GM18526 (cell line): ENCODE results near the gene ABCC1.

Experiments used
- POLR2A ChIP-seq: IDR thresholded peaks from 3 replicates; pipeline ENCODE4 v1.6.1; 2011; ENCODE audit not compliant: insufficient read length; ENCODE audit errors: extremely low read depth

ABCC1 gene

DNA sequence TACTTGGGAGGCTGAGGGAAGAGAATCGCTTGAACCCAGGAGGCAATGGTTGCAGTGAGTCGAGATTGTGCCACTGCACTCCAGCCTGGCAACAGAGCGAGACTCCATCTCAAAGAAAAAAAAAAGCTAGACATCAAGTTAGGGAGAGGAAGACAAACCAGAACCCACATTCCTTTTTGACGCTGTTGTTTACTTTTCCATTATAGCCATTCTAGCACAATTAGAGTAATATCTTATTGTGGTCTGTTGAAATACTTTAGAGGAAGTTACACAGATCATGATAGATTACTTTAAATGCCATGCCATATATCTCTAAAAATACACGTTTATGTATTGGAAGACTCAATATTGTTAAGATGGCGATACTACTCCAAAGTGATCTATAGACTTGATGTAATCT lies 16.5 kb upstream of the ABCC1 start:
- TF ChIP-seq POLR2A = no peak

DNA sequence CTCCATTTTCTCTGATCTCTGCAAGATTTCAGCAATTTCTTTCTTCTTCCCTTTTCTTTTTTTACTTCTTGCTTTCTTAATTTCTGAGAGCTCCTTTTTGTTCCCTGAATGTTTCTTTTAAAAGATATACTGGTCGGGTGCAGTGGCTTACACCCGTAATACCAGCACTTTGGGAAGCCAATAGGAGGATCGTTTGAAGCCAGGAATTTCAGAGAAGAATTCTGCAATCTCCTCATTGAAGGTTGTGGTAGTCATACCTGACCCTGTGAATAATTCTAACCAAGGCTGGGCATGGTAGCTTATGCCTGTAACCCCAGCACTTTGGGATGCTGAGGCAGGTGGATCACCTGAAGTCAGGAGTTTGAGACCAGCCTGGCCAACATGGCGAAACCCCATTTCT lies 15.6 kb upstream of the ABCC1 start:
- TF ChIP-seq POLR2A = no peak

- TF ChIP-seq POLR2A = no peak
Measured at GRCh38 chr16:15934991-15935390, 14.4 kb upstream of the ABCC1 start.

GRCh38 chr16:15942931-15943690 lies 6.3 kb upstream of the ABCC1 start:
- no peak for TF ChIP-seq POLR2A

- TF ChIP-seq POLR2A = no peak
Measured at GRCh38 chr16:15946257-15947044, 3.0 kb upstream of the ABCC1 start.

GRCh38 chr16:15947983-15948509 lies 1.4 kb upstream of the ABCC1 start:
- TF ChIP-seq POLR2A = no peak

DNA sequence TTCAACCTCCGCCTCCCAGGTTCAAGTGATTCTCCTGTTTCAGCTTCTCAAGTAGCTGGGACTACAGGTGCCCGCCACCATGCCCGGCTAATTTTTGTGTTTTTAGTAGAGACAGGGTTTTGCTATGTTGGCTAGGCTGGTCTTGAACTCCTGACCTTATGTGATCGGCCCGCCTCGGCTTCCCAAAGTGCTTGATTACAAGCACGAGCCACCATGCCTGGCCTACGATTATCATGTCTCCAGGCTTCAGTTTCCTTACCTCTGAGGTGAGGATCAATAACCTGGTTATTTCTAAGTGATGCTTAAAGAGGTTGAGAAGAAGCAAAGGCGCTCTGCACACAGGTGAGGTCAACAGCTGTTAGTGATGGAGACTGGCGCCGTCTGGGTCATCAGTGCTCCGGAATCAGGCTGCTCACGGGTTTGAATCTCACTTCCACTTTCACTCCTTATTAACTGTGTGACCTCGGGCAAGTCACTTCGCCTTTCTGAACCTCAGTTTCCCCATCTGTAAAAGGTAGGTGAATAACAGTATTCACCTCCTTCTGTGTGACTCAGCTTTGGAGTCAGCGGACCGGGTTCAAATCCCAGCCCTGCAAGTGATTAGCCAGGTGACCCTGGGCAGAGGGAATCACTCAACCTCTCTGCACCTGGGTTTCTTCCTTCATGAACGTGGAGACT lies 745 bp upstream of the ABCC1 start:
- TF ChIP-seq POLR2A = no peak

DNA sequence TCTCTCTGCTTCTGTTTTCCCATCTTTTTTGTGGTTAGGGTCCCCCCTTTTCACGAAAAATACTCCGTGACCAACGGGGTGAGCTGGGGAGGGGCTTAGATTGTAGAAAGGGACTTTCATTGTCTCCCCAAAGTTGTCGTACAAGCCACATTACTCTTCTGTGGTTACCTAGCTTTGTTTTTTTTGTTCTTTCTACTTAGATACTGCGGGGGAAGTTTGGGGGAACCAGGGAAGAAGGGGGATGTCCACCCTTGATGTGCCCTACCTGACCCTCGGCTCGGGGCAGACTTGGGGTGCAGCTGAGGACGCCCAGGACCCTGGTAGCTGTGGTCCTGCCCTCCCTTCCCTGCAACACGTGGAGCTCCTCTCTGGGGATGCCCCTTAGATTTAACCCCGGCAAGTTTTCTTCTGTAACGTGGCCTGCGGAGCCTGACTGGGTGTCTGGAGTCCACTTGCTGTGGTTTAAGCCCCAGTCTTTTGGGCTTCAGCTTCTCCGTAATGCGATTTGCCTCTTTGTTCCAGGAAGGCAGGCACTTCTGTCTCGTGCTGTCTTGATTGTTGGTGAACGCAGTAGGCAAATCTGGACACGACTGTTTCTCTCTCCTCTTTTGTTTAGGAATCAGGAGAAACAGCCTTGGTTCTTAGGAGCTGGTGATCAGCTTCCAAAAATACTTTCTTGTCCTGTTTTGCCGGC lies 892 bp downstream of the ABCC1 start:
- TF ChIP-seq POLR2A = peak; percentile 11

GRCh38 chr16:15950869-15951268 lies 1.5 kb downstream of the ABCC1 start:
- TF ChIP-seq POLR2A = no peak

DNA sequence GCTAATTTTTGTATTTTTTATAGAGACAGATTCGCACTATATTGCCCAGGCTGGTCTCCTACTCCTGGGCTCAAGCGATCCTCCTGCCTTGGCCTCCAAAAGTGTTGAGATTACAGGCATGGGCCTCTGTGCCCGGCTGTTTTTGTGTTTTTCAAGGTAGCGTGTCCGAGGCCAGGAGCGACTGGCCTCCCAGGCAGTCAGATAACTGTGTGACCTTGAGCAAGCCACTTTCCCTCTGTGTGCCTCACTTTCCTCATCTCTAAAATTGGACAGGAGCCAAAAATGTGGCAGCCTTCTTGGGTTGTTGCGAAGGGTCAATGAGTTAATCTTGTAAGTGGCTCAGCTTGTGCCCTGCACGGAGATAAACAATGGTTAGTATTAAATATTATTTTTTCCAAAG lies 2.4 kb downstream of the ABCC1 start:
- no peak for TF ChIP-seq POLR2A

DNA sequence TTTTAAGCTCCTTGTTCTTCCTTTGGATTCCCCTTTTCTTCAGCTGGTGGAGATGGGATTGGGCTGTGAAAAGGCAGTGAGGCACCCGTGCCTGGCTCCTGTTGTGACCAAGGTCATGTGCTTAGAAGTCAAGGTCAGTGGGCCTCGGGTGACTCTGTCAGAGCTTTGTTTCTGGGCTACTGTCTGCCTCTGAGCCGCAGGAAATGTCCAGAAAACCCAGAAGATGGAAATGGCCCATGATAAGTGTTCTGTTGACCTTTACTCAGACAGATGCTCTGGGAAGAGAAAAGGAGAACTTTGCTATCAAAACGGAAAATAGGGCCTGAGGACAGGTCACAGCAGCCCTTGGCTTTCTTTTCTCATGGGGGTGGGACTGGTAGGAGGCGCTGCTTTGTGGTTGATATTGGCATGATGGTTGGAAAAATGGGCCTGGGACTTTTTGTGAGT lies 2.9 kb downstream of the ABCC1 start:
- no peak for TF ChIP-seq POLR2A

DNA sequence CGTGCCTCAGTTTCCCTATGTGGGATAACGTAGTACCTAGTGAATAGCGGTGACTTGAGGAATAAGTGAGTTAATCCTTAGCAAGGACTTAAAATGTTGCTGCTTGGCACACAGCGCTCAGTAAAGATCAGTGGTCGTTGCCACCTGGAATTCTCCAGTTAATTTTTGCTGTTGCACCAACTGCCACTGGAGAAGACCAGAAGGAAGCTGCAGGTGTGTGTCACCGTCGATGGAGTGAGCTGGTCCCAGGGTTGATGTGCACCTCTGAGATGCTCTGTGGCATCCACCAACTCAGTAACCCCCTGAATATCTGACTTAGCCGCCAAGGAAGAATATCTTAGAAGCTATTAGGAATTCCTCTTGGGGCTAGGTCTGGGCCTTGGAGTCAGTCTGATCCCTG lies 4.1 kb downstream of the ABCC1 start:
- no peak for TF ChIP-seq POLR2A

GRCh38 chr16:15953929-15954813 lies 4.8 kb downstream of the ABCC1 start:
- no peak for TF ChIP-seq POLR2A

GRCh38 chr16:15954814-15955151 lies 5.4 kb downstream of the ABCC1 start:
- no peak for TF ChIP-seq POLR2A

GRCh38 chr16:15955425-15955824 lies 6.0 kb downstream of the ABCC1 start:
- no peak for TF ChIP-seq POLR2A
